ENCODE data around the gene USP7.
A peak's percentile ranks its signal among the peaks of the same experiment; 100 is the strongest.

Gene USP7

DNA sequence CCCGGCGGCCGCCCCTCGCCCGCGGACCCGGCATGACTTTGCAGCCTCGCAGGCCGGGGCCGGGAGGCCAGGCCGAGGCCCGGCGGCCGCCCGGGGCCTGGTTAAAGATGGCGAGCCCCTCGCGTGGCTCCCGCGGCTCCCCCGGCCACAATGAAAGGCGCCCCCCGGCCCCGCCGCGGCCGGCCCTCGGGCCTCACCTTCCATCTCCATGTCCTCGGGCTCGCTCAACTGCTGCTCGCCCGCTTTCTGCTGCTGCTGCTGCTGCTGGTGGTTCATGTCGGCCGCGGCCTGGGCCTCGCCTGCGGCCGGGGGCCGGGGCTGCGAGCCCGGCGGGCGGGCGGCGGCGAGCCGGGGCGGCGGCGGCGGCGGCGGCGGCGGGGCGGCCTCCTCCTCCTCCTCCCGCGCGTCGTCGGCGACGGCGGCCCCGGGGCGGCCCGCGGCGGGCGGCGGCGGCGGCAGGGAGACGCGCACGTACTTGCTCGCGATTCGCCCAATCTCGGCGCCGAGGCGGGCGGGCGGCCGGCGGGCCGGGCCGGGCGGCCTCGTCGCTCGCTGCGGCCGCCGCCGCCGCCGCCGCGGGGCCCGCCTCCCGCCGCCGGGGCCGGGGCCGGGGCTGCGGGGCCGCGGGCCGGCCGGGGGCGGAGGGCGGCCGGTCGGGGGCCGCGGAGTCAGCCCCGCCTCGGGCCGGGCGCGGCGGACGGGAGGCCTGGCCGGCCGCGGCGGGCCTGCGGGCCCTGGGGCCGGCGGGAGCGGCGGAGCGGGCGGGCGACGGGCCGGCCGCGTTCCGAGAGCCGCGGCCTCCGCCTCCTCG lies 491 bp downstream of the USP7 start:
- H3K4me2 ChIP-seq (ENCODE audit: low read depth, low read length): peak overlapping the region; percentile 87; the same call in 1 of the 2 replicates
- H3K4me1 ChIP-seq (ENCODE audit: low read length): peaks cover 25% of the 10 kb centered on the region
- H3K4me3 ChIP-seq (ENCODE audit: low read length): peak overlapping the region; percentile 68
- no peaks in the 10 kb centered on the region for H3K27me3 ChIP-seq (replicated peaks; ENCODE audit: insufficient read depth, low read length)
- peaks cover 58% of the 10 kb centered on the region for H3K79me2 ChIP-seq (ENCODE audit: low read length)
- peak overlapping the region; percentile 84 for H3K27ac ChIP-seq (ENCODE audit: low read length)
- DNase-seq: no peak
- H3K36me3 ChIP-seq (replicated peaks; ENCODE audit: insufficient read depth, low read length): no peaks in the 10 kb centered on the region
- H2AFZ ChIP-seq (ENCODE audit: low read length): no peak overlapping the region
- no peaks in the 10 kb centered on the region for H3K9me2 ChIP-seq (replicated peaks; ENCODE audit: insufficient read depth, low read length)
- peaks cover 38% of the 10 kb centered on the region for H4K20me1 ChIP-seq (ENCODE audit: insufficient read depth, low read length)
- H3K9ac ChIP-seq (ENCODE audit: low read length): peak overlapping the region; percentile 86
- TF ChIP-seq EZH2 (optimal IDR thresholded peaks at IDR 0.05; ENCODE audit: low read depth, low read length) (no peak), EZH2phosphoT487 (IDR thresholded peaks at IDR 0.05; ENCODE audit: low read length) (no peak)
- TF ChIP-seq, protein P1, sequence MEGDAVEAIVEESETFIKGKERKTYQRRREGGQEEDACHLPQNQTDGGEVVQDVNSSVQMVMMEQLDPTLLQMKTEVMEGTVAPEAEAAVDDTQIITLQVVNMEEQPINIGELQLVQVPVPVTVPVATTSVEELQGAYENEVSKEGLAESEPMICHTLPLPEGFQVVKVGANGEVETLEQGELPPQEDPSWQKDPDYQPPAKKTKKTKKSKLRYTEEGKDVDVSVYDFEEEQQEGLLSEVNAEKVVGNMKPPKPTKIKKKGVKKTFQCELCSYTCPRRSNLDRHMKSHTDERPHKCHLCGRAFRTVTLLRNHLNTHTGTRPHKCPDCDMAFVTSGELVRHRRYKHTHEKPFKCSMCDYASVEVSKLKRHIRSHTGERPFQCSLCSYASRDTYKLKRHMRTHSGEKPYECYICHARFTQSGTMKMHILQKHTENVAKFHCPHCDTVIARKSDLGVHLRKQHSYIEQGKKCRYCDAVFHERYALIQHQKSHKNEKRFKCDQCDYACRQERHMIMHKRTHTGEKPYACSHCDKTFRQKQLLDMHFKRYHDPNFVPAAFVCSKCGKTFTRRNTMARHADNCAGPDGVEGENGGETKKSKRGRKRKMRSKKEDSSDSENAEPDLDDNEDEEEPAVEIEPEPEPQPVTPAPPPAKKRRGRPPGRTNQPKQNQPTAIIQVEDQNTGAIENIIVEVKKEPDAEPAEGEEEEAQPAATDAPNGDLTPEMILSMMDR (IDR thresholded peaks at IDR 0.05; ENCODE audit: low read length): no peak
- no peaks in the 10 kb centered on the region for H3K9me3 ChIP-seq (replicated peaks; ENCODE audit: insufficient read depth, low read length)
- H3F3A ChIP-seq (ENCODE audit: insufficient read depth, low read length): peaks cover 43% of the 10 kb centered on the region

- no peaks in the 10 kb centered on the region for H3K27me3 ChIP-seq (replicated peaks; ENCODE audit: insufficient read depth, low read length)
- peak; percentile 95 for DNase-seq
- peak overlapping the region; percentile 86 for H3K9ac ChIP-seq (ENCODE audit: low read length)
- H3K4me1 ChIP-seq (ENCODE audit: low read length): peaks cover 33% of the 10 kb centered on the region
- peaks cover 46% of the 10 kb centered on the region for H3F3A ChIP-seq (ENCODE audit: insufficient read depth, low read length)
- peak overlapping the region; percentile 87 for H3K4me2 ChIP-seq (ENCODE audit: low read depth, low read length)
- H4K20me1 ChIP-seq (ENCODE audit: insufficient read depth, low read length): peaks cover 45% of the 10 kb centered on the region
- peak overlapping the region; percentile 84 for H3K27ac ChIP-seq (ENCODE audit: low read length)
- TF ChIP-seq EZH2phosphoT487 (IDR thresholded peaks at IDR 0.05; ENCODE audit: low read length): no peak
- TF ChIP-seq, protein P1 (IDR thresholded peaks at IDR 0.05; ENCODE audit: low read length): no peak
- TF ChIP-seq EZH2 (optimal IDR thresholded peaks at IDR 0.05; ENCODE audit: low read depth, low read length): no peak
- H3K4me3 ChIP-seq (ENCODE audit: low read length): peak overlapping the region; percentile 68
- no peaks in the 10 kb centered on the region for H3K9me3 ChIP-seq (replicated peaks; ENCODE audit: insufficient read depth, low read length)
- peaks cover 66% of the 10 kb centered on the region for H3K79me2 ChIP-seq (ENCODE audit: low read length)
- no peak overlapping the region for H2AFZ ChIP-seq (ENCODE audit: low read length)
- no peaks in the 10 kb centered on the region for H3K36me3 ChIP-seq (replicated peaks; ENCODE audit: insufficient read depth, low read length)
- no peaks in the 10 kb centered on the region for H3K9me2 ChIP-seq (replicated peaks; ENCODE audit: insufficient read depth, low read length)
Observed at GRCh38 chr16:8962393-8963009, 1.2 kb downstream of the USP7 start.

DNA sequence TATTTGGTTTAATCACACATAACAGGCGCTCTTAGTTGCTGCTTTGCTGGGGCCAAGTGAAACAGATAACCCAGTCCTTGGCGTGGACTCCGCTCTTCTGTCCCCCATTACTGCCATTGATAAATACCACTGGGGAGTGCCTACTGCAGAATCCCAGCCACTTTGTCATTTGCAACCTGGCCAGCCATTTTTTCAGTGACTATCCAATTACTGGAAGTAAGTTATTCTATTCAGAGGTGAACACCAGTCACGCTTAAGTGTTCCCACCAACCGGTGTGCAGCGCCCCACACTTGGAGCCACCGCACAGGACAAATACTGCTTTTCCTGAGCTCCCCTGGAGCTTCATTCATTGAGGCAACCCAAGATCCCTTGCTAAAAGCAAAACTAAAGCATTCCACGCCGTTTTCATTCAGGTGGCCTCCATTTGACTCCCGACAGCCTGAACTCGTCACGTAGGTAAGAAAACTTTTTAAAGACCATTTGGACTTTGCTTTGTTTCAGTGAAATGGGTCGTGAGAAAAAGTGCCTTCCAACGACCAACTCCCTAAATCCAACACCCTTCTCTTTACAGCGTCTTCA lies 1.8 kb downstream of the USP7 start:
- no peaks in the 10 kb centered on the region for H3K27me3 ChIP-seq (replicated peaks; ENCODE audit: insufficient read depth, low read length)
- peaks cover 39% of the 10 kb centered on the region for H3K4me1 ChIP-seq (ENCODE audit: low read length)

More for the DNA sequence above, 1.8 kb downstream of the USP7 start:
- Histone ChIP-seq H3K36me3 (replicated peaks; ENCODE audit: insufficient read depth, low read length) (no peaks in the 10 kb centered on the region), H3K9ac (ENCODE audit: low read length) (peak overlapping the region; percentile 86), H4K20me1 (ENCODE audit: insufficient read depth, low read length) (peaks cover 51% of the 10 kb centered on the region), H3F3A (ENCODE audit: insufficient read depth, low read length) (peaks cover 46% of the 10 kb centered on the region), H3K4me3 (ENCODE audit: low read length) (peak overlapping the region; percentile 68), H3K79me2 (ENCODE audit: low read length) (peaks cover 72% of the 10 kb centered on the region), H3K9me2 (replicated peaks; ENCODE audit: insufficient read depth, low read length) (no peaks in the 10 kb centered on the region), H3K27ac (ENCODE audit: low read length) (peak overlapping the region; percentile 84), H3K4me2 (ENCODE audit: low read depth, low read length) (peak overlapping the region; percentile 87), H2AFZ (ENCODE audit: low read length) (no peak overlapping the region), H3K9me3 (replicated peaks; ENCODE audit: insufficient read depth, low read length) (no peaks in the 10 kb centered on the region)
- peak; percentile 27 for DNase-seq
- TF ChIP-seq EZH2phosphoT487 (IDR thresholded peaks at IDR 0.05; ENCODE audit: low read length): no peak
- no peak for TF ChIP-seq EZH2 (optimal IDR thresholded peaks at IDR 0.05; ENCODE audit: low read depth, low read length)
- TF ChIP-seq, protein P1 (IDR thresholded peaks at IDR 0.05; ENCODE audit: low read length): no peak
